ENCODE results near the gene MAP3K12.

DNA sequence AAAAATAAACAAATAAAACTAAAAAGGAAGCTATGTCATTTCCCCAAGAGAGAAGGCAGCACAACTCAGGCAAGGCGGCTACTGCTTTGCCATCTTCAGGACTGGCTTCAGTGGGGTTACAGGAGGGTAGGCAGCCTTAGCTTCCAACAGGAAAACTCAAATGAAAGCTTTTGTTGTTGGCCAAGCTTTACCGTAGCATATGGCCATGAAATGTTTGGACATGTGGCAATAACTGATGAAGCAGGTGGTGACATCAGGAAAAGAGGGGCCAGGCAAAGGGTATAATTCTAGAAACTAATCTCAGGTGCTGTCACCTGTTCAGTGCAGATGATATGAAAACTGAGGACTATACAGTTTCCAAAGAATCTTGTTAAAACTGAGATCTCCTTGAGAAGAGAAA is 30.8 kb upstream of the MAP3K12 start:
- TF ChIP-seq, protein P1, sequence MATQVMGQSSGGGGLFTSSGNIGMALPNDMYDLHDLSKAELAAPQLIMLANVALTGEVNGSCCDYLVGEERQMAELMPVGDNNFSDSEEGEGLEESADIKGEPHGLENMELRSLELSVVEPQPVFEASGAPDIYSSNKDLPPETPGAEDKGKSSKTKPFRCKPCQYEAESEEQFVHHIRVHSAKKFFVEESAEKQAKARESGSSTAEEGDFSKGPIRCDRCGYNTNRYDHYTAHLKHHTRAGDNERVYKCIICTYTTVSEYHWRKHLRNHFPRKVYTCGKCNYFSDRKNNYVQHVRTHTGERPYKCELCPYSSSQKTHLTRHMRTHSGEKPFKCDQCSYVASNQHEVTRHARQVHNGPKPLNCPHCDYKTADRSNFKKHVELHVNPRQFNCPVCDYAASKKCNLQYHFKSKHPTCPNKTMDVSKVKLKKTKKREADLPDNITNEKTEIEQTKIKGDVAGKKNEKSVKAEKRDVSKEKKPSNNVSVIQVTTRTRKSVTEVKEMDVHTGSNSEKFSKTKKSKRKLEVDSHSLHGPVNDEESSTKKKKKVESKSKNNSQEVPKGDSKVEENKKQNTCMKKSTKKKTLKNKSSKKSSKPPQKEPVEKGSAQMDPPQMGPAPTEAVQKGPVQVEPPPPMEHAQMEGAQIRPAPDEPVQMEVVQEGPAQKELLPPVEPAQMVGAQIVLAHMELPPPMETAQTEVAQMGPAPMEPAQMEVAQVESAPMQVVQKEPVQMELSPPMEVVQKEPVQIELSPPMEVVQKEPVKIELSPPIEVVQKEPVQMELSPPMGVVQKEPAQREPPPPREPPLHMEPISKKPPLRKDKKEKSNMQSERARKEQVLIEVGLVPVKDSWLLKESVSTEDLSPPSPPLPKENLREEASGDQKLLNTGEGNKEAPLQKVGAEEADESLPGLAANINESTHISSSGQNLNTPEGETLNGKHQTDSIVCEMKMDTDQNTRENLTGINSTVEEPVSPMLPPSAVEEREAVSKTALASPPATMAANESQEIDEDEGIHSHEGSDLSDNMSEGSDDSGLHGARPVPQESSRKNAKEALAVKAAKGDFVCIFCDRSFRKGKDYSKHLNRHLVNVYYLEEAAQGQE (IDR thresholded peaks at IDR 0.05; ENCODE audit: insufficient replicate concordance, low read depth), result no peak
- TF ChIP-seq, protein P2, sequence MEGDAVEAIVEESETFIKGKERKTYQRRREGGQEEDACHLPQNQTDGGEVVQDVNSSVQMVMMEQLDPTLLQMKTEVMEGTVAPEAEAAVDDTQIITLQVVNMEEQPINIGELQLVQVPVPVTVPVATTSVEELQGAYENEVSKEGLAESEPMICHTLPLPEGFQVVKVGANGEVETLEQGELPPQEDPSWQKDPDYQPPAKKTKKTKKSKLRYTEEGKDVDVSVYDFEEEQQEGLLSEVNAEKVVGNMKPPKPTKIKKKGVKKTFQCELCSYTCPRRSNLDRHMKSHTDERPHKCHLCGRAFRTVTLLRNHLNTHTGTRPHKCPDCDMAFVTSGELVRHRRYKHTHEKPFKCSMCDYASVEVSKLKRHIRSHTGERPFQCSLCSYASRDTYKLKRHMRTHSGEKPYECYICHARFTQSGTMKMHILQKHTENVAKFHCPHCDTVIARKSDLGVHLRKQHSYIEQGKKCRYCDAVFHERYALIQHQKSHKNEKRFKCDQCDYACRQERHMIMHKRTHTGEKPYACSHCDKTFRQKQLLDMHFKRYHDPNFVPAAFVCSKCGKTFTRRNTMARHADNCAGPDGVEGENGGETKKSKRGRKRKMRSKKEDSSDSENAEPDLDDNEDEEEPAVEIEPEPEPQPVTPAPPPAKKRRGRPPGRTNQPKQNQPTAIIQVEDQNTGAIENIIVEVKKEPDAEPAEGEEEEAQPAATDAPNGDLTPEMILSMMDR (IDR thresholded peaks at IDR 0.05; ENCODE audit: insufficient read depth, low read length), result no peak
- TF ChIP-seq POLR2AphosphoS5 (IDR thresholded peaks at IDR 0.05; ENCODE audit: low read depth) (no peak), GABPA (IDR thresholded peaks at IDR 0.05; ENCODE audit: low read depth) (no peak)
